ENCODE results near the gene ATRIP. TPM values are rescaled to one million over a fixed set of nuclear protein-coding genes. Genes with fewer than 3 reads are reported as not detected.

The ATRIP gene
- total and polyA plus RNA-seq, 2 of the 4 experiments (the other 2 are of a cell fraction): 6.8 to 10.8 TPM

GRCh38 chr3:48439820-48440589 lies 6.5 kb upstream of the ATRIP start, which contains the start of the genes CCDC51 and TMA7 (continued):
- TF ChIP-seq USF2 (IDR thresholded peaks at IDR 0.05; ENCODE audit: low read depth, low read length): peak; percentile 23; the same call in 1 of the 2 replicates

GRCh38 chr3:48440590-48440958 lies 6.0 kb upstream of the ATRIP start:
- peak overlapping the region; percentile 99 for H3K4me2 ChIP-seq (ENCODE audit: low read depth, low read length)
- H3K27me3 ChIP-seq (ENCODE audit: control insufficient read depth, insufficient read depth, low read length): no peaks in the 10 kb centered on the region
- peaks cover 35 to 44% of the 10 kb centered on the region in 2 experiments for H3K79me1 ChIP-seq (ENCODE audit: low read depth in 1 of 2, low read length in 2 of 2)
- 0 out of 2 replicates have a peak, but pooled peaks cover 2% of the 10 kb centered on the region for H3K4me1 ChIP-seq (ENCODE audit: control insufficient read depth, insufficient read depth, low read length)
- ChIA-PET POLR2A (ENCODE audit: unreplicated experiment) (no interaction called here), CTCF (interaction anchor here (1.1 to 2.8 kb wide), 2 partner anchors 40 to 167 kb away, joined by 5 to 15 read pairs; no protein-coding TSS in a partner anchor)
- 0 out of 2 replicates have a peak, but pooled peaks cover 4% of the 10 kb centered on the region for H3K9me1 ChIP-seq (ENCODE audit: insufficient read depth, low read length)
- H2AK5ac ChIP-seq (ENCODE audit: low read depth, low read length): peak overlapping the region; percentile 84
- H4K20me1 ChIP-seq (ENCODE audit: insufficient read depth, low read length): peaks cover 6% of the 10 kb centered on the region; the same call in 1 of the 2 replicates
- 1% methylated on average over 12 of the region's 21 CpGs; no CpG with 5 or more reads in 1 of the 2 experiments for WGBS, 2 experiments (ENCODE audit: extremely low coverage in 2 of 2, insufficient read length in 1 of 2)
- H3K4me3 ChIP-seq (ENCODE audit: insufficient read depth, low read depth, low read length): peak overlapping the region; percentile 90
- H3K23ac ChIP-seq (ENCODE audit: low read depth, low read length): peak overlapping the region; percentile 76
- DNase-seq (no peak), ATAC-seq (ENCODE audit: low read depth) (peak; percentile 3)
- in situ Hi-C loops (cut with MboI; ENCODE audit: low sequenced_read_pairs) (no loop called here), intact Hi-C loops (cut with micrococcal nuclease) (loop anchor here (10.0 kb wide), 1 partner anchor 194 kb away; the partner anchor contains the start of gene SLC26A6), dilution Hi-C loops (cut with HindIII; ENCODE audit: low sequenced_read_pairs, unreplicated experiment) (no loop called here)
- peak overlapping the region; percentile 78 for H2BK5ac ChIP-seq (ENCODE audit: low read depth, low read length, poor library complexity, severe bottlenecking)
- peak overlapping the region; percentile 89 for H3K27ac ChIP-seq (ENCODE audit: insufficient read depth, low read length)
- H2BK20ac ChIP-seq (ENCODE audit: low read depth, low read length): no peak overlapping the region
- peak overlapping the region; percentile 60 for H4K91ac ChIP-seq (ENCODE audit: insufficient read depth, low read depth, low read length)
- H2AK9ac ChIP-seq (replicated peaks; ENCODE audit: low read depth, low read length, poor library complexity): peak overlapping the region; percentile 97
- no peaks in the 10 kb centered on the region for H3K9me3 ChIP-seq (ENCODE audit: control insufficient read depth, insufficient read depth, low read length)
- peak overlapping the region; percentile 85 for H3K4ac ChIP-seq (ENCODE audit: low read depth, low read length)
- H3K18ac ChIP-seq (ENCODE audit: low read depth, low read length): no peak overlapping the region
- BruUV-seq (replicated peaks): no TSS peak
- no peak overlapping the region for H2BK15ac ChIP-seq (ENCODE audit: low read depth, low read length)
- H4K5ac ChIP-seq (ENCODE audit: low read depth, low read length): peak overlapping the region; percentile 24
- H2BK120ac ChIP-seq (ENCODE audit: low read depth, low read length): no peak overlapping the region
- peak overlapping the region; percentile 24 for H3K56ac ChIP-seq (ENCODE audit: extremely low read depth, insufficient read depth, low read length)
- peak overlapping the region; percentile 78 to 92; a peak in 3 of 4 replicates for H4K8ac ChIP-seq (ENCODE audit: low read depth in 2 of 2, low read length in 2 of 2)
- H3K9ac ChIP-seq (ENCODE audit: low read depth, low read length): peak overlapping the region; percentile 82
- H3K14ac ChIP-seq (replicated peaks; ENCODE audit: low read depth, low read length): peak overlapping the region; percentile 85
- H2AFZ ChIP-seq (replicated peaks; ENCODE audit: low read length, poor library complexity): peak overlapping the region; percentile 87
- peaks cover 15% of the 10 kb centered on the region for H3K36me3 ChIP-seq (ENCODE audit: control insufficient read depth, insufficient read depth, low read length)
- TF ChIP-seq SMC3 (IDR thresholded peaks at IDR 0.05; ENCODE audit: low read depth, low read length) (no peak), MAFK (IDR thresholded peaks at IDR 0.05; ENCODE audit: low read depth, low read length) (no peak), CTCF (conservative IDR thresholded peaks at IDR 0.05; ENCODE audit: low read depth, low read length) (no peak), CEBPB (IDR thresholded peaks at IDR 0.05; ENCODE audit: low read depth, low read length) (no peak), CHD1 (IDR thresholded peaks at IDR 0.05; ENCODE audit: low read depth, low read length) (no peak), RAD21 (IDR thresholded peaks at IDR 0.05; ENCODE audit: low read length) (no peak), POLR2A (IDR thresholded peaks at IDR 0.05; ENCODE audit: low read depth, low read length) (no peak), FOS (IDR thresholded peaks at IDR 0.05; ENCODE audit: low read depth, low read length) (no peak), MXI1 (IDR thresholded peaks at IDR 0.05; ENCODE audit: borderline replicate concordance, low read depth, low read length) (no peak), MAZ (IDR thresholded peaks at IDR 0.05; ENCODE audit: borderline replicate concordance, low read depth, low read length) (no peak), BHLHE40 (IDR thresholded peaks at IDR 0.05; ENCODE audit: low read depth, low read length) (no peak), USF2 (IDR thresholded peaks at IDR 0.05; ENCODE audit: low read depth, low read length) (no peak)

Data from IMR-90 (cell line).